ENCODE results near the gene PRDX5.
"Not testable (repeated sequence)": the region's sequence is repeated elsewhere in the genome, so short reads cannot be mapped to it uniquely, and the experiment has no call there.

Gene PRDX5

DNA sequence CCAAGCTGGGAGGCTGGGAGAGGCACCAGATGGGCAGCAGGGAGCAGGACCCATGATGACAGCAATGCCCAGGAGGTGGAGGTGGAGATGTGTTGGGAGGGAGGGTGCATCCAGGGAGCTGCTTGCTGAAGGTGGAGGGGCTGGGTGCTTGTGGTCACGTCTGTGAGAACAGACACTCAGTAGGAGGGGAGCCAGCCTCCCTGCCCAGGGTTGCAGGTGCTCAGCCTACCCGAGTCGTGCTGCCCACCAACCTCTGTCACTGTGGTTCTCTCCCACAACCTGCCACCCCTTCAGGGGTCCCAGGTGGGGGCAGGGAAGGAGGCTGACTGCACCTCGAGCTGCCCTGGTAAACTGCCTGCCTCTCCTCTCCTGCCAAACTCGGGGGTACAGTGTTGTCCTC, 5.5 kb downstream of the PRDX5 start:
- in situ Hi-C loops (cut with MboI; ENCODE audit: low sequenced_read_pairs), result no loop called here

DNA sequence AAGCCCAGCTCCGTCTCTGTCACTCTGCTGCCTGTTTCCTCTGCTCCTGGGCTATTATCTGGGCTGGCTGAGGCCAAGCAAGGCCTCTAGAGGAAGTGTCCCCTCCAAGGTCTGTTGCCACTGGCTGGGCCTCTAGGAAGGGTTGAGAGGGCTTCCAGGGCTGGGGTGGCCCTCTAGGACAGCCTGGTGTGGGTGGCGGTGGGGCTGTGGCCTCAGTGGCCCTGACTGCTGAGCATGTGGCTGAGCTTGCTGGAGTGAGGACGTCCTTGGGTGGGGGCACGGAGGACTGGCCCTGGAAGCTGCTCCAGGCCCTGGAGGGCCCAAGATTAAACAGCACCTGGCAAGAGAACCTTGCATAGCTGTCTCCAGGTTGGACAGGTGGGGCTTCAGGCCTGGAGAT, 6.1 kb downstream of the PRDX5 start:
- in situ Hi-C loops (cut with MboI; ENCODE audit: low sequenced_read_pairs), result not testable (repeated sequence)

DNA sequence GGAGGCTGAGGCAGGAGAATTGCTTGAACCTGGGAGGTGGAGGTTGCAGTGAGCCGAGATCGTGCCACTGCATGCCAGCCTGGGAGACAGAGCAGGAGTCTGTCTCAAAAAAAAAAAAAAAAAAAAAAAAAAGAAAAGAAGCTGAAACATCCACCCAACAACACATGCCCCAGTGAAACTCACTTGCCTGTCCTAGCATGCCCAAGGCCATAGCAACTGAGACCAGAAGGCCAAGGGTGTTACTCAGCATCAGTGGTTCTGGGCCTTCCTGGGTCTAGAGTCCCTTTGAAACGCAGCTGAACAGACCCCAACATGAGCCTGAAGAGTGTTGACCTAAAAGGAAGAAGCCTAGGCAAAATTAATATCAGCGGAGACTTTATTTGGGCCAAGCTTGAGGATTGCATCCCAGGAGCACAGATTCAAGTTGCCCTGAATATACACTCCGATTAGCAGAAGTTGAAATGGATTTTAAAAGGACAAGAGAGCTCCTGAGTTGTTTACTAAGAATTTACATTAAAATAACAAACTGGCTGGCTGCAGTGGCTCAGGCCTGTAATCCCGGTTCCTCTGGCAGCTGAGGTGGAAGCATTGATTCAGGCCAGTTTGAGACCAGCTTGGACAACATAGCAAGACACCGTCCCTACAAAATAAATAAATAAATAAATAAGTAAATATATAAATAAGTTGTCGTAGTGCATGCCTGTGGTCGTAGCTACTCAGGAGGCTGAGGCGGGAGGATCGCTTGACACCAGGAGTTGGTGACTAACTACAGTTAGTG, 7.0 kb downstream of the PRDX5 start:
- in situ Hi-C loops (cut with MboI; ENCODE audit: low sequenced_read_pairs), result no loop called here

DNA sequence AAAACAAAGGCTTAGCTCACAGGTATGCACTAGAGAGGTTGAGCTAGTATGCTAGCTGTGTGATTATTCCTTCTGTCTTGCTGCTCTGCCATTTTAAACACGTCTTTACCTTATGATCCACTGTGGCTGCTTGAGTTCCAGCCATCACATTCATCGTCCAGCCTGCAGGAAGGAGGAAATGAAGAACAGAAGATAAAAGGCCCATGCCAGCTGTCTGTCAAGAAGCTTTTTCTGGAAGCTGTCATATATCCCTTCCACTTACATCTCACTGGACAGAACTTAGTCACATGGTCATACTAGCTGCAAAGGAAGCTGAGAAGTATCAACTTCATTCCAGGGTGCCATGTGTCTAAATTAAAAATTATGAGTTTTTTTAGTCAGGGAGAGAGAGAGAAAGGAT, 9.5 kb downstream of the PRDX5 start:
- in situ Hi-C loops (cut with MboI; ENCODE audit: low sequenced_read_pairs), result no loop called here

DNA sequence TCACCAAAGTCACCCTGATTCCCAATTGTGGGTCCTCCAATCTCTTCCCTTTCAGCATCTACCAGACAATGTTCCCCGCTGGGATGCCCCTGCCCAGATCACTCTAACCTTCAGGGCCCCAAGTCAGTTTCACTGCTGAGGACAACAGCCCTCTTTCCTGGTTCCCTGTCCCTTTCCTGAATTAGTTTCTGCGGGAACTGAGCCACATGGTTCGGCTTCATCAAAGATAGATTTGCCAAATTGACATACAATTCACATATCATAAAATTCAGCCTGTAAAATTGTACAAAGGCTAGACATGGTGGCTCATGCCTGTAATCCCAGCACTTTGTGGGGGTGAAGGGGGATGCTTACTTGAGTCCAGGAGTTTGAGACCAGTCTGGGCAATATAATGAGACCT, 10.1 kb downstream of the PRDX5 start:
- in situ Hi-C loops (cut with MboI; ENCODE audit: low sequenced_read_pairs), result no loop called here

DNA sequence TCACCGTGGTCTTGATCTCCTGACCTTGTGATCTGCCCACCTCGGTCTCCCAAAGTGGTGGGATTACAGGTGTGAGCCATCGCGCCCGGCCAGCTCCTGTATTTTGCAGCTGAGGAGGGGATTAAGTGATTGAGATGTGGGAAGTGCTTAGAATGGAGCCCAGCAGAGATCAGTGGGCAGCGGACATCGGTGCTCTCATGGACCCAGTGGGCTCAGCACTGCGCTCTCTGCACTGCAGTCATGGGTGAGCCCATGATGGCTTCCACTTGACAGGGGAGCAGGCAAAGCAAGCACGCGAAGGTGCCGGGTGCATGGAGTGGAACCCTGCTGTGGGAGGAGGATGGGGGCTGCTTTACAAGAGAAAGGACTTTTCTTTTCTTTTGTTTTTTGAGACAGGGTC, 13.0 kb downstream of the PRDX5 start:
- in situ Hi-C loops (cut with MboI; ENCODE audit: low sequenced_read_pairs), result no loop called here

DNA sequence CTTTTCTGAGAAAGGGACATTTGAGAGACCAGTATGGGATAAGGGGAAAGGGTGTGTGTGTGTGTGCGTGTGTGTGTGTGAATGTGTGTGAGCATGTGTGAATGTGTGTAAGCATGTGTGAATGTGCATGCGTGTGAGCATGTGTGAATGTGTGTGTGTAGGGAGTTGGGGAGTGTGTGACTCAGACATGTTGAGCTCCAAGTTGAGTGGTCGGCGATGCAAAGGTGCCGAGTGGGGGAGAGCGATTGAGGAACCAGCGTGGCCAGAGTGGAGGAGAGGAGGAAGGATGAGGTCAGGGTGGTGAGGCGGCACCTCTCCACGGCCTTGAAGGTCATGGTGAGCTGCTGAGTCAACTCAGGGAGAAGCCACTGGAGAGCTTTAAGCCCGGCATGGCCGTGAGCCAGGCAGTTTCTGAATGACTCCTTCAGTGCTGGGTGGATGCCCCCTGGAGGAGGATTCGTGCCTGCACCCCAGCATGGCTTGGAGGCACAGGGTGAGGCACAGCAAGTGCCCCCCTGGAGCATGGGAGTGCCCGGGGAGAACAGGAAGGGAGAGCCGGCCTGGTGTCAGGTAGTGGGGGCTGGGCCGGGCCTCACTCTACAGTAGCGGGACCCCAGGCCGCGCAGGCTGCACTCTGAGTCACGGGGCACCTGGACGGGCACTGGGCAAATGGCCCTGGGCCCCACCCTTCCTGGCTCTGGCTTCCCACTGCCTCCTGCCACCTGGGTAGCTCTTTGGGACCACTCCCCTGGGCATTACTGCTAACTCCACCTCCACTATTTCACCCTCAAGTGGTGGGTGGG, 13.8 kb downstream of the PRDX5 start:
- in situ Hi-C loops (cut with MboI; ENCODE audit: low sequenced_read_pairs), result no loop called here

DNA sequence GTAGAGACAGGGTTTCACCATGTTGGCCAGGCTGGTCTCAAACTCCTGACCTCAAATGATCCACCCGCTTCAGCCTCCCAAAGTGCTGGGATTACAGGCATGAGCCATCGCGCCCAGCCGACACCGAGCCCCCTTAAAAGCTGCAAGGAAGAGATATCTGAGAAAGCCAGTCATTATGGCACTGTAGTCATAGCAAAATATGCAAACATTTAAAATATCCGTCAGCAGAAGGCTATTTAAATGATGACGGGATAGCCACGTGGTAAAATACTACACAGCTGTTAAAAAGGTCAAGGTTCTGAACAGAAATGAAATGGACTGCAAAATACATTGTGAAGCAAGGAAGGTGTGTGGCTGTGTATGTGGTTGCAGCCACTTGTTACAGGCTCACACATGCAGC, 15.6 kb downstream of the PRDX5 start:
- in situ Hi-C loops (cut with MboI; ENCODE audit: low sequenced_read_pairs), result no loop called here

DNA sequence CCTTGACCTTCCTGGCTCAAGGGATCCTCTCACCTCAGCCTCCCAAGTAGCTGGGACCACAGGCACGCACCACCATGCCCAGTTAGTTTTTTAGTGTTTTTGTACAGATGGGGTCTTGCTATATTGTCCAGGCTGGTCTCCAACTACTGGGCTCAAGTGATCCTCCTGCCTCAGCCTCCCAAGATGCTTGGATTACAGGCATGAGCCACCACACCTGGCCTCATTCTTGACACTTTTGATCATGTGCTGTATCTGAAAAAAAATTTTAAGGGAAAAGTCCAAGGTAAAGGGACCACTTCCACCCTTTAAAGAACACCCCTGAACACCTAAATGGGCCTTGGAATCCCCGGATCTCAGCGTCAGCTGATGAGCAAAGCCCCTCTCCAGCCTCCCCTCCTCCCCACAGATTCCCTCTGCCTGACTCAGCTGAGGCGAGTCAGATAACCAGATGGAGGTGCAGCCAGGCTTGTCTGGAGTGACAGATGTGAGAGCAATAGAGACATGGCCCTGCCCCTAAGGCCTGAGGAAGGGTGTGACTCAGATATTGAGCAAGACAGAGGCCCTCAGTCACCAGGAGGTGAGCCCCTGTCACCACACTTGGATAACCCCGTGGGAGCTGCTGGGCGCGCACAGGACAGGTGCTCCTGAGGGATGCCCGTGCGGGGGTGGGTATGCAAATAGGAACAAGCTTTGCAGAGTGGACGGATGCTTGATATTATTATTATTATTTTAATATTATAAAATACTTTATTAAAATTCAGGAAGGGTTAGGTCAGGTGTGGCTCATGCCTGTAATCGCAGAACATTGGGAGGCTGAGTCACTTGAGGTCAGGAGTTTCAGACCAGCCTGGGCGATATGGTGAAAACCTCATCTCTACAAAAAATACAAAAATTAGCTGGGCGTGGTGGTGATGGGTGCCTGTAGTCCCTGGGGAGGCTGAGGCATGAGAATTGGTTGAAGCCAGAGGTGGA, 17.1 kb downstream of the PRDX5 start:
- in situ Hi-C loops (cut with MboI; ENCODE audit: low sequenced_read_pairs), result no loop called here

DNA sequence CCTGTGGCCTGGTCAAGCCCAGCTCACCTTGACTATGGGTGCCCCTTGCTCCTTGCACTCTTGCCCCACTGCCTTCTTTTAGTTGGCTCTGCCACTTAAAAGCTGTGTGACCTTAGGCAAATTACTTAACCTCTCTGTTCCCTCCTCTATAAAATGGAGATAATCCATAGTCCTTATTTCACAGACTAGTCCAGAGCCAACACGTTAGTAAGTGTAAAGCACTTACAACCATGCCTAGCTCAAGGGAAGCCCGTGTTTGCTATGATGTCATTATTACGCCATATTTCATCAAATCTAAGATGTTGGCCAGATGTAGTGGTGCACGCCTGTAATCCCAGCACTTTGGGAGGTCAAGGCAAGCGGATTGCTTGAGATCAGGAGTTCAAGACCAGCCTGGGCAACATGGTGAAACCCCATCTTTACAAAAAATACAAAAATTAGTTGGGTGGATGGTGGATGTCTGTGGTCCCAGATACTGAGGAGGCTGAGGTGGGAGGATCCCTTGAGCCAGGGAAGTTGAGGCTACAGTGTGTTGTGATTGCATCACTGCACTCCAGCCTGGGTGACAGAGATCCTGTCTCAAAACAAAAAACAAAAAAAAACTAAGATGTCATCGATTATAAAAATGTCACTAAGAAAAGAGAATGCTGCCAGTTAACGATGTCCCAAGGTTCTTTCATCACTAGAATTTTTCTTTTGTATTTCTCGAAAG, 19.8 kb downstream of the PRDX5 start:
- in situ Hi-C loops (cut with MboI; ENCODE audit: low sequenced_read_pairs), result no loop called here

DNA sequence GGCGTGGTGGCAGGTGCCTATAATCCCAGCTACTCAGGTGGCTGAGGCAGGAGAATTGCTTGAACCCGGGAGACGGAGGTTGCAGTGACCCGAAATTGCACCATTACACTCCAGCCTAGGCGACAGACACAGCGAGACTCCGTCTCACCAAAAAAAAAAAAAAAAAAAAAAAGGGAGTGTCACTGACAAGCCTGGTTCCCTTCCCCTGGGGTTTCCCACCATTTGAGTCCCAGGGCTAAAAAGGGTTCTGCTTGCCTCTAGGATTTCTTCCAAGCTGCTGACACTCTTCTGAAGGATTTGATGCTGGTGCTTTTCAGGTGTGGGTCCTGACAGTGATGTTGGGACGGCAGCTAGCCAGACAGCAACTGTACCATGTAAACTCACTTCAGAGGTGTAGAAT, 20.8 kb downstream of the PRDX5 start:
- in situ Hi-C loops (cut with MboI; ENCODE audit: low sequenced_read_pairs), result no loop called here

DNA sequence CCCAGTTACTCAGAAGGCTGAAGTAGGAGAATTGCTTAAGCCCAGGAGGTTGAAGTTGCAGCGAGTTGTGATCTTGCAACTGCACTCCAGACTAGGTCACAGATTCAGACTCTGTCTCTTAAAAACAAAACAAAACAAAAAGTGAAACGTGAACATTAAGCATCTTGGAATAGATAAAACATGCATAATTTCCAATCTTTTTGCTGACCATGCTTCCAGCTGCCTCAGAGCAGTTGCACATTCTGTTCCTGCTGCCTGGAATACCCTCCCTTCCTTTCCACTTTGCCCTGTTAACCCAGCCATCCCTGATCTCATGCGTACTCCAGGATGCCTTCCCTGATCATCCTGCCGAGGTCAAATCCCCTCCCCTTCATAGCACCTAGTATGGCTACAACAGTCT, 21.4 kb downstream of the PRDX5 start:
- in situ Hi-C loops (cut with MboI; ENCODE audit: low sequenced_read_pairs), result no loop called here

DNA sequence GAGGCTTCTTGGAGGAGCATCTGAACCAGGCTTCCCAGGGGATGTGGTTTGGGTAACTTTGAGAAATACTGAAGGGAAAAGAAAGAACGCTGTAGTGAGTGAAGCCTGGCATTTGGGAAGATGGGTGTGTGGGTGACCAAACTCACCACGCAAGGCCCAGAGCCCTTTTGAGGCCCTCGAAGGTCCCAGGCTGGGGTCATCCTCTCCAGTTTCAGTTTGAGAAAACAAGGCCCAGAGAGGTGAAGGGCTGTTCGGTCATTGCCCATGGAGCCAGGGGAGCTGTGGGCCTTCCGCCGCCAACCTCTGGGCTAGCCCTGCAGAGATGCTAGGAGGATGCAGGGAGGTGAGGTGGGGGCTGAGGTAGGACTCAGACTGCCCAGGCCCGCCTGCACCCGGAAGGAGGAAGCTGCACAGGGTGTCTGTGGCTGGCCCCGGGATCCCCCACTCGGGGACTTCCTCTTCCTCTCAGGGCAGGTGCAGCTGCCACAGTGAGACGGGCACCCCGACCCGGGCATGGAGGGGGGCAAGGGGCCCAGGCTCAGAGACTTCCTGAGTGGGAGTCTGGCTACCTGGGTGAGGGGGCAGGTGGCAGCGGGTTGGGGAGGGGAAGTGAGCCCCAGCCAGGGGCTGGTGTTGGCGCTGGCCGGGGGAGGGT, 22.0 kb downstream of the PRDX5 start, which contains the start of gene CCDC88B:
TSS of gene CCDC88B (plus strand) at position 451 of the 655 bp plus-strand sequence. CDS start at position 514, 63 bp downstream.
- in situ Hi-C loops (cut with MboI; ENCODE audit: low sequenced_read_pairs), result no loop called here

DNA sequence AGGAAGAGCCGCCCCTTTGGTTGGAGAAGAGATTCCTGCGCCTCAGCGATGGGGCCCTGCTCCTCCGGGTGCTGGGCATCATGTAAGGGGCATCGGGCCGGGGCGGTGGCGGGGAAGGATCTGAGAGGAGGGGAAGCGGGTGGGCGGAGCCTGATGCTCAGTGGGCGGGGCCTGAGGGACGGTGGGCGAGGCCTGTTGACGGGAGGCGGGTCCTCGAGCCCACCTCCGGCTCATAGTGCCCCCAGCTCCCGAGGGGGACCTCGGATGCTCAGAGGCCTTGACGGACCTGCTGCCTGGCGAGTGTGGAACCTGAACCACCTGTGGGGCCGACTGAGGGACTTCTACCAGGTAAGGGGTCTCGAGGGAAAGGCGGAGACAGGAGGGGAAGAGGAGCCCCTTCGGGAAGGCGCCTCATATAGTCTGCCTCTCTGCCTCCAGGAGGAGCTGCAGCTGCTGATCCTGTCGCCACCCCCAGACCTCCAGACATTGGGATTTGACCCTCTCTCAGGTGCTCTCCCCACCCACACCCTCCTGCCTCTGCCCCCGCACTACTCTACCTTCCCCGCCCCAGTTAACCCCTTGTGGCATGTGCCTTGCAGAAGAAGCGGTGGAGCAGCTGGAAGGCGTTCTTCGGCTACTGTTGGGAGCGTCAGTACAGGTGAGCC, 22.9 kb downstream of the PRDX5 start:
- in situ Hi-C loops (cut with MboI; ENCODE audit: low sequenced_read_pairs), result no loop called here

DNA sequence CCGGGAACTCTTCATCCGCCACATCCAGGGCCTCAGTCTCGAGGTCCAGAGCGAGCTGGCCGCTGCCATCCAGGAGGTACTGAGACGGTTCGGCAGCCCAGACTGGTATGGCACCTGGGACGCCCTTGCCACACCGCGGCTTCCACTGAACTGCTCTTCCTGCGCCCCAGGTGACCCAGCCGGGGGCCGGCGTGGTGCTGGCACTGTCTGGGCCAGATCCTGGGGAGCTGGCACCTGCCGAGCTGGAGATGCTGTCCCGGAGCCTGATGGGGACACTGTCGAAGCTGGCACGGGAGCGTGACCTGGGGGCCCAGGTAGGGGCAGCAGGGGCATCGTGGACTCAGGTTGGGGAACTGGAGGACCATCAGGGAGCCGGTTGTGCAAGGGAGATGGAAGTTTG, 23.5 kb downstream of the PRDX5 start:
- in situ Hi-C loops (cut with MboI; ENCODE audit: low sequenced_read_pairs), result no loop called here

DNA sequence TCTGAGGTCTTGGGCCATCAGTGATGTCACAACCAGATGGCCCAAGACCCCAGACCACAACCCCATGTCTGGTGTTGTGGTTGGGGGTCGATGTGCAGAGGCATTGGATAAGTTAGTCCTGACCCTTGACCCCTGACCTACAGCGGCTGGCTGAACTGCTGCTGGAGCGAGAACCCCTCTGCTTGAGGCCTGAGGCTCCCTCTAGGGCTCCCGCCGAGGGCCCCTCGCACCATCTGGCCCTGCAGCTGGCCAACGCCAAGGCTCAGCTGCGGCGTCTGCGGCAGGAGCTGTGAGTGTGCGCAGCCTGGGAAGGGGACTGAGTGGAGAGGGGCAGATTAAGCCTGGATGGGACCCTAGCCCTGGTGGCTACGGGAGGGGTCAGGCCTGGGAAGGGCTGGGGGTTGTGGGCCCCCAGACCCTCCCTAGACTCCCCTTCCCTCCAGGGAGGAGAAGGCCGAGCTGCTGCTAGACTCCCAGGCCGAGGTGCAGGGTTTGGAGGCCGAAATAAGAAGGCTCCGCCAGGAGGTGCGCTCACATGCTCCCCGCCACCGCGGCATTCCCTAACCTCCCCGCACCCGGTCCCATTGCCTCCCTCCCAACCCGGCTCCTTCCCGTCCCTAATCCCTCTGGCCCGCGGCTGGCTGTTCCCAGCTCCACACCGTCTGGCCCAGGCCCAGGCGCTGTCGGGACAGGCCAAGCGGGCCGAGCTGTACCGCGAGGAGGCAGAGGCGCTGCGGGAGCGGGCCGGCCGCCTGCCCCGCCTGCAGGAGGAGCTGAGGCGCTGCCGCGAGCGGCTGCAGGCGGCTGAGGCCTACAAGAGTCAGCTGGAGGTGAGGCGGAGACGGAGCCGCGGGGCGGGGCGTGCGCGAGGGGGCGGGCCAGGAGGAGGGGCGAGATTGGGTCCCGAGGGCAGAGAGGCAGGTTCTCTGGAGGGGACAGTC, 24.2 kb downstream of the PRDX5 start:
- in situ Hi-C loops (cut with MboI; ENCODE audit: low sequenced_read_pairs), result no loop called here

DNA sequence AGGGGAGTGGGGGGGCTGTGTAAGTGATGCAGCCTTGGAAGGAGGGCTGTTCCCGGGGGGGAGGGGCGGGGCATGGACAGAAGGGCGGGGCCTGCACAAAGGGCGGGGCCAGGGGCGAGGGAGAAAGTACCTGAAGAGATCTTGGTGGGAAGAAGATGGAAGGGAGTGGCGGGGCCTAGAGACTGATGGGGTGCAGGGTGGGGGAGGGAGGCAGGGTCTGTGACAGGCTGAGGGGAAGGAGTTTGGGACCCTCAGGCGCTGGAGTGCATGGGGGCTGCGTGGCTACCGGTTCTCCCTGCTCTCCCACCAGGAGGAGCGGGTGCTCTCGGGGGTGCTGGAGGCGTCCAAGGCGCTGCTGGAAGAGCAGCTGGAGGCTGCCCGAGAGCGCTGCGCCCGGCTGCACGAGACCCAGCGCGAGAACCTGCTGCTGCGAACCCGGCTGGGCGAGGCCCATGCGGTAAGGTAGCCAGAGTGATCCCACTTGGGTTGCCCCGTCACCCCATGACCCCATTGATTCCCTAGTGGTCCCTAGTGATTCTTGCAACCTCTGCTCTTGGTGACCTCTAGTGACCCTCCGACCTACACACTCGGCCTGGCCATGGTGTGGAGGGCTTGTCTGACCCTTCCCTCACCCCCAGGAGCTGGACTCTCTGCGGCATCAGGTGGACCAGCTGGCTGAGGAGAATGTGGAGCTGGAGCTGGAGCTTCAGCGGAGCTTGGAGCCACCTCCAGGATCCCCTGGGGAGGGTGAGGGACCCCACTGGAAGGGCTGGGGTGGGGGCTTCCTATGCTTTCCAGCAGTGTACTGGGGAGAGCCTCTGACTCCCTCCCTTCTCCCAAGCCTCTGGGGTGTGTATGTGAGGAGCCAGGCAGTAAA, 25.2 kb downstream of the PRDX5 start:
- in situ Hi-C loops (cut with MboI; ENCODE audit: low sequenced_read_pairs), result no loop called here
